IPS-NIHi7 (cell line): ENCODE measurements around the gene CEP250.
A peak's percentile ranks its signal among the peaks of the same experiment; 100 is the strongest.
"Not testable (repeated sequence)": the region's sequence is repeated elsewhere in the genome, so short reads cannot be mapped to it uniquely, and the experiment has no call there.

Experiments used
- DNase-seq: peaks from one replicate; pipeline ENCODE4 v3.0.0; 2012; ENCODE audit warnings: mixed read lengths; ENCODE audit errors: extremely low spot score

CEP250 gene

DNA sequence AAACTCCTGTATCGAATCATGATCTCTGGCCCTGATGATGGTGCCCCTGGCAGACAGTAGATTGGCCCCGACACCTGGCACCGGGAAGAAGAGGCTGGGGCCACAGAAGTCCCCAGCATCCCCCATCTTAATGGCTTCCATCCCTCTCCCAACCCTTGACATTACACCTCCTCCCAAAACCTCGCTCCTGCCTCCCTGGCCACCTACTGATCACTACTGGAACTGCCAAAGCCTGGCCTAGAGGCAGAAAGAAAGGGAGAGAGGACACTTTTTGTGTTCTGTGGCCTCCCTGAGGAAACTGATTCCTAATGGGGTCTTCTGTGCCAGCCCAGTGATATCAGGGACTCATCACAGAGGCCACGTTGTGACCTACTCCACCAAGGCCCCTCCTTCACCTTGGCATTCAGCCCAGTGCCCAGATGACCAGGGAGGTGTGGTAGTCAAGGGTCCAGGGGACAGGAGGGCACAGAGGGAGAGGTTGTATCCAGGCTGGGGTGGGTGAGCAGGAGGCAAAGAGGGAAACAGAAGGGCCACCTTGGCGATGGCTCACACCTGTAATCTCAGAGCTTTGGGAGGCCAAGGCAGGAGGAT is 68.0 kb downstream of the CEP250 start:
- DNase-seq: peak; percentile 82

DNA sequence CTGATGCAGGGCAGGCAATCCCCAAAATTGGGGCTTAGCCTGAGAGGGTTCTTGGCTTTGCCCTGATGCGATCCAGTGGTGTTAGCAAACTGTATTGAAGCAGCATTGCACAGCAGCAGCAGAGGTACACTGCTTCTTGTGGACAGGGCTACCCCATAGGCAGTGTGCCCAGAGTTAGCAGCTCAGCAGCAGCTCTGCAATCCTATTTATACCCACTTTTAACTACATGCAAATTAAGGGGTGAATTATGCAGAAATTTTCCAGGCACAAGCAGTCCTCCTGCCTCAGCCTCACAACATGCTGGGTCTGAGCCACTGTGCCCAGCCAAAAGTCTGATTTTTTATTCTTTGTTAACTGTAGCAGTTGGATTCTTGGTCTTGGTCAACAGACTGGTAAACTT is 70.2 kb downstream of the CEP250 start:
- no peak for DNase-seq

DNA sequence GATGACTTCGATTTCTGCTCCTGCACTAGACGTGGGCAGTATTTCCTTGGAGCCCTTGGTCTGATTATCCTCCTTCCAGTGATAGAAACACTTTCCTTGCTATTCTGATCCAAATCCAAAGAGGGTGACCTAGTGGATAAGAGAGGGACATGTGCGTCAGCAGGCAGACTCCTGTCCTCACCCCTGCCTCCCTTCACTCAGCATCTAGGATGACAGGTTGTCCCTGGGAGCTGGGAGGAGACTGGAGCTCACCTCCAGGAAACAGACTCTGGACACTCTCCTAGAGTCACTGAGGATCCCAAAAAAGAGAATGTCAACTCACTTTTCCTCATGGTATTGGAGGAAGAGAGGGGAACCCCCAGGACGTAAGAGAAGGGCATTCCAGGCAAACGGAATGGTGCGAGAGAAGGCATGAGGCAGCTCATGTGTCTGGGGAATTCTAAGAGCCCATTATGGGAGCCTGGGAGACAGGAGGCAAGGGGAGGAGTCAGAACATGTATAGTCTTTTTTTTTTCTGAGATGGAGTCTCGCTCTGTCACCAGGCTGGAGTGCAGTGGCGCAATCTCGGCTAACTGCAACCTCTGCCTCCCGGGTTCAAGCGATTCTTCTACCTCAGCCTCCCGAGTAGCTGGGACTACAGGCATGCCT is 71.8 kb downstream of the CEP250 start:
- DNase-seq: no peak

- DNase-seq: no peak
Measured at GRCh38 chr20:35529552-35529951, 74.2 kb downstream of the CEP250 start, which contains the start of gene C20orf173. Gene C20orf173, minus strand, starts transcription at chr20:35529652. Its CDS starts 279 bp downstream, at chr20:35529373.

- DNase-seq: peak; percentile 70
Measured at GRCh38 chr20:35539756-35540212, 84.4 kb downstream of the CEP250 start.

DNA sequence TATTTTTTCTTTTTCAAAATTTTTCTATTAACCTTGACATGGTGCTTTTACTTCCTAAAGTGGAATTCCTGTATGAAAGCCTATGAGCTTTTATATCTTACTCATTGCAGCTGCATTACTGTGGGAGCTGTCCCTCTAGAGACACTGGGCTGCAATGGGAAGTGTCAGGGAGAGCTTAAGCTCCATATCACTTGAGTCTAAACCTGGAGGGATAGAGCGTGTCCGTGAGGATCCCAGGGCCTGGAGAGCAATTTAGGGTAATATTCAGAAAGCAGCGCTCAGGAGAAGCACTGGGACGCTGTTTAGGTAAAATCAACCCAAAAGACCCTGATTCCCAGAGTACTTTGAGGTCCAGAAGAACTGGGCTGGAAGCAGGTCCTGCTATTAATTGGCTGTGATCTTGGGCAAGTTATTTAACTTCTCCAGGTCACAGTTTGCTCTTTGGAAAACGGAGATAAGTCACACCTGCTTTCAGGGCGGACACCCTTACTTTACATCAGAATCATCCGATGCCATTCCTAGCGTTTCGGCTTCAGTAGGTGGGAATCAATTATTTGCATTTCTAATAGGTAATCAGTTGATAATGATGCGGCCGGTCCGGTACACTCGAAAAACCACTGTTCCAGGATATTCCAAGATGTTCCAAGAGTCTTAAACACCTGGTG is 85.9 kb downstream of the CEP250 start:
- no peak for DNase-seq

DNA sequence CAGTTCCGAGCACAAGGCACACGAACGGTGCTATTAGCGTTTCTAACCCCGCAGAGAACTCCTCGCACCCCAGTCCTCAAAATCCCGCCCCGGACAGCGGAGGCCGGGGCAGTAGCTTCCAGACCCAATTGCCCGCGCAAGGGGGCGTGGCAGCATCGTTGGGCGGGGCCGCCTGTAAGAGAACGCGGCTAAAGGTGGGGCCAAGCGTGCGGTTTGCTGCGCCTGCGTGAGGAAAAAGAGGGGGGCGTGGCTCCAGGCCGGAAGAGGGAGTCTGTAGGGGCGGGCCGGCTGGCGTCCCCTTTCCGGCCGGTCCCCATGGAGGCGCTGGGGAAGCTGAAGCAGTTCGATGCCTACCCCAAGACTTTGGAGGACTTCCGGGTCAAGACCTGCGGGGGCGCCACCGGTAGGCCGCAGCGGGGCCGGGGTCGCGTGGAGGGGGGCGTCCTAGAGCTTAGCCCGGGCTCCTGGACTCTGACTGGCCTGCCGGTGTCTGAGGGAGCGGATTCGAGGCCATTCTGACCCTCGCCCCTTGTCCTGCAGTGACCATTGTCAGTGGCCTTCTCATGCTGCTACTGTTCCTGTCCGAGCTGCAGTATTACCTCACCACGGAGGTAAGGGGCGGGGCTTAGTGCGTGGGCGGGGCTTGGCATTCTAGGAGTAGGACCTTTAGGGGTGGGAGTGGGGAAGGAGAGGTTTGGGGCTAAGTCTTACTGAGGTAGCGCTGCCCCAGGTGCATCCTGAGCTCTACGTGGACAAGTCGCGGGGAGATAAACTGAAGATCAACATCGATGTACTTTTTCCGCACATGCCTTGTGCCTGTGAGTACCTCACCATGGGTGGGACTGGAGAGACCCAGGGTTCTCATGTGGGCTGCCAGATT is 86.6 kb downstream of the CEP250 start, which contains the start of gene ERGIC3:
Gene ERGIC3, plus strand, starts transcription at position 296 of the 880 bp plus-strand sequence. Its CDS starts 20 bp downstream, at position 316.
- peak; percentile 97 for DNase-seq

DNA sequence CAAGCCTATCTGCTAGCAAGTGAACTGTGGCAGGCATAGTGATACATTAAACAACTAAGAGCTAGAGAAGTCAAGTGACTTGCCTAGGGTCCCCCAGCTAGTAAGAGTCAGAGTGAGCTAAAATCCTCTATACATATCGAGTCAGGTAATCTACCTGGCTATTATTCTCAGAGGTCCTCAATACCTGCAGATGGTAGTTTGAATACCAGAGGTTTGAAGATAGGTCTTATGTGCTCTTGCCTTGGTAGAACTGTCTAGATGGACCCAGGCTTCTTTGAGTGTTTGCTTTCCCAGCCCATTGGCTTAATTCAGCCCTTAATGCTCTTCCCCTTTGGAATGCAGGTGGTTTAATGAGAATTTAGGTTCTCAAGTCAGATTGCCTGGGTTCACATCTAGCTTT is 87.6 kb downstream of the CEP250 start:
- no peak for DNase-seq

GRCh38 chr20:35544436-35544835 is 89.0 kb downstream of the CEP250 start:
- no peak for DNase-seq

DNA sequence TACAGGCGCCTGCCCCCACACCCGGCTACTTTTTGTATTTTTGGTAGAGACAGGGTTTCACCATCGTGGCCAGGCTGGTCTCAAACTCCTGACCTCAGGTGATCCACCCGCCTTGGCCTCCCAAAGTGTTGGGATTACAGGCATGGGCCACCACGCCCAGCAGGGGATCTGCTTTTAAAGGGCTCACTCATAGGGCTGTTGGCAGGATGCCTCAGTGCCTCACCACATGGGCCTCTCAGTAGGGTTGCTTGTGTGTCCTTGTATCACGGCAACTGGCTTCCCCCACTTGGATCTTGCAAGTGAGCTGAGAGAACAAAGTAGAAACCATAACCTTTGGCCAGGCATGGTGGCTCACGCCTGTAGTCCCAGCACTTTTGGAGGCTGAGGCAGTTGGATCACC is 89.5 kb downstream of the CEP250 start:
- not testable (repeated sequence) for DNase-seq

DNA sequence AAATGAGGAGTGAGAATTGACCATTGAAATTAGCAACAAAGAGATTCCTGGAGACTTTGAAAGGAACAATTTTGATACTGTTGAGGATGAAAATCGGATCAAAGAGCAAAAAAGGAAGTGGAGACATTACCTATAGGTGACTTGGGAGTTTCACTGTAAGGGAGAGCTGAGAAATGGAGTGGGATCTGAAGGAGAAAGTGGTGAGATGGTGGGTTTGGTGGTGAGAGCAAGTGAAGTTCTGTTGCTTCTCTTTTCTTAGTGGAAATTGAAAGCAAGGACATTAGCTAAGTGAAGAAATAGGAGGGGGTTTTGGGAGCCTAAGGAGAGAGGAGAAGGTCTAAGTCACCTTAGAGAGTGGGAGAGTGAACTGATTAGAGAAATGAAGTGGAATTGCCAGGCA is 90.7 kb downstream of the CEP250 start:
- DNase-seq: no peak

- DNase-seq: no peak
Measured at GRCh38 chr20:35547329-35547728, 91.9 kb downstream of the CEP250 start.

- no peak for DNase-seq
Measured at GRCh38 chr20:35551503-35551902, 96.1 kb downstream of the CEP250 start.

GRCh38 chr20:35552914-35553313 is 97.5 kb downstream of the CEP250 start:
- DNase-seq: no peak

GRCh38 chr20:35555461-35555860 is 100.1 kb downstream of the CEP250 start:
- DNase-seq: not testable (repeated sequence)

GRCh38 chr20:35555951-35556645 is 100.7 kb downstream of the CEP250 start:
- DNase-seq: no peak

DNA sequence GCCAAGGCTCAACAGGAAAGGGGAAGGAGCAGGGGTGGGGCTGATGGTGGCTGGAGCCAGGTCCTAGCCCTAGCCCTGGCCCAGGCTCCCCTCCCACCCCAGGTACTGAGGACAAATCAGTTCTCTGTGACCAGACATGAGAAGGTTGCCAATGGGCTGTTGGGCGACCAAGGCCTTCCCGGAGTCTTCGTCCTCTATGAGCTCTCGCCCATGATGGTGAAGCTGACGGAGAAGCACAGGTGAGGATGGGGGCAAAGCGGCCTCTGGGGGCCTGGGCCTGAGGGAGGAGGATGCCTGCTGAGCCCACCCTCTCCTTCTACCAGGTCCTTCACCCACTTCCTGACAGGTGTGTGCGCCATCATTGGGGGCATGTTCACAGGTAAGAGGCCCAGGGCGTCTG is 101.5 kb downstream of the CEP250 start:
- no peak for DNase-seq

DNA sequence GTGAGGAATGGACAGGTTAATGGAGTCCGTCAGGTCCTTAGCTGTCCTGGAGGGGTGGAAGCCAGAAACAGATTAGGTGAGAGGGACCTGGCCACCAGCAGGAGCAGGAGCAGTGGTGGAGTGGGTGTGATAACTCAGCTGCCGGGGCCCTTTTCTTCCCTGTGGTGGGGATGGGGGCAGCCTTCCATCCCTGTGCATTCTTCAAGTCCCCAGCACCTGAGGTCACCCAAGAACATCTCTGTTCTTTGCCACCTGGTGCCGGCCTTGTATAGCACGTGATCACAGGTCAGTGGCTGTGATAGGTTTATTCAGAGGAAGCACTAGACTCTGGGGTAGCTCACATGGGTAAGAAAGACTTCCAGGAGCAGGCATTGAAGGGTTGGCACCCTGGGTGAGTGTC is 103.1 kb downstream of the CEP250 start:
- no peak for DNase-seq

- no peak for DNase-seq
Measured at GRCh38 chr20:35559042-35559693, 103.8 kb downstream of the CEP250 start.

DNA sequence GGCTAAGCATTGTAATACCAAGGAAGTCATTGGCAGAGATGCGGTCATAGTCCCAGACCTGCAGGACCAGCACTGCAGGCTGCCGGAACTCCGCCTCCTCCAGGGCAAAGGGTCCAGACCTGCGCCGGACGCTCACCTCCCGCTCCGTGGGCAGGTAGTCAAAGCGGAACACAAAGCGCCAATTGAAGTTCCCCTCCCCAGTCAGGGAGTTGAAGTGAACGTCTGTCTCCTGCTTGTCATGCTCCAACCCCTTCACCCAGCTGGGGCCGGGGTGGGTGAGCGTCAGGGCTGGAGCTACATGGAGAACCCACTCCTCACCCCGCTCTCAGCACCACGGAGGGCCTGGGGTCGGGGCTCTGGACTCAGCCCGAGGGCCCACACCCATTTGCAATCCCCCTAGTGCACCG is 104.7 kb downstream of the CEP250 start:
- DNase-seq: peak; percentile 48

DNA sequence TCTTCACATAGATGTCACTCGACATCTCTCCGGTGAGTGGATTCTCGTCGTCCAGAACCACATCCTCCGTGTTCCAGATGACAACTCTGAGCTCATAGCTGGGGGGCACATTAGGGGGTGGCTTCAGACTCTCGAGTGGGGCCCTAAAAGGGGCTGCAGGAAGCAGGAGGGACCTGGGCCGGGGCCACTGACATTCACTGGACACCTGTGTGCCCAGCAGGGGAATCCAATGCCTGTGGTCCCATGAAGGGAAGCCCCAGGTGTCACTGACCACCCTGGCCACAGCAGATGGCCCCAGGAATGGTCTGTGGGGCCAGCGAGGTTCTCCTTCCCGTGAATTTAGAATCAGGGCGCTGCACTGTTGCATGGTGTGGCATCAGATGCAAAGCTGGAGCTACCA is 105.1 kb downstream of the CEP250 start:
- no peak for DNase-seq
